Purkinje cell (primary cell): ENCODE measurements around the gene APBB2. TPM values are rescaled to one million over a fixed set of nuclear protein-coding genes. Genes with fewer than 3 reads are reported as not detected.

Experiments
- polyA plus RNA-seq: library from polyadenylated mRNA; unstranded; fragments of >200 nt; fragmentation: Nextera tagmentation; gene quantifications from 2 replicates; pipeline ENCODE4 v1.2.1, GENCODE V29; 2014

Gene APBB2
- 18.8 and 26.5 TPM in 2 replicates for polyA plus RNA-seq

GRCh38 chr4:41214136-41214824 lies at the start of gene APBB2:
Gene APBB2 (minus strand): TSS chr4:41214542. CDS start chr4:41033254, 181,288 bp downstream.

GRCh38 chr4:41256740-41257256 lies 42.5 kb upstream of the APBB2 start, which contains the start of gene UCHL1:
Gene UCHL1 (plus strand): TSS chr4:41256928. CDS start chr4:41256977, 49 bp downstream.

Other genes starting within 250 kb of the APBB2 start
- gene UCHL1, start 42.4 kb upstream of the APBB2 start, polyA plus RNA-seq = 1,961 and 1,999 TPM in 2 replicates